K562 treated with DMSO at 1 percent for 48 hours (cell line): ENCODE results near the gene SCFD1. TPM values are rescaled to one million over a fixed set of nuclear protein-coding genes. Genes with fewer than 3 reads are reported as not detected.

ENCODE experiments used
- total RNA-seq: library from RNA; unstranded; fragments of 300-600 nt; gene quantifications from 2 replicates; pipeline ENCODE4 v1.2.3, GENCODE V29; 2022; ENCODE audit warnings: low replicate concordance; ENCODE audit errors: extremely low read depth

Gene SCFD1, protein sequence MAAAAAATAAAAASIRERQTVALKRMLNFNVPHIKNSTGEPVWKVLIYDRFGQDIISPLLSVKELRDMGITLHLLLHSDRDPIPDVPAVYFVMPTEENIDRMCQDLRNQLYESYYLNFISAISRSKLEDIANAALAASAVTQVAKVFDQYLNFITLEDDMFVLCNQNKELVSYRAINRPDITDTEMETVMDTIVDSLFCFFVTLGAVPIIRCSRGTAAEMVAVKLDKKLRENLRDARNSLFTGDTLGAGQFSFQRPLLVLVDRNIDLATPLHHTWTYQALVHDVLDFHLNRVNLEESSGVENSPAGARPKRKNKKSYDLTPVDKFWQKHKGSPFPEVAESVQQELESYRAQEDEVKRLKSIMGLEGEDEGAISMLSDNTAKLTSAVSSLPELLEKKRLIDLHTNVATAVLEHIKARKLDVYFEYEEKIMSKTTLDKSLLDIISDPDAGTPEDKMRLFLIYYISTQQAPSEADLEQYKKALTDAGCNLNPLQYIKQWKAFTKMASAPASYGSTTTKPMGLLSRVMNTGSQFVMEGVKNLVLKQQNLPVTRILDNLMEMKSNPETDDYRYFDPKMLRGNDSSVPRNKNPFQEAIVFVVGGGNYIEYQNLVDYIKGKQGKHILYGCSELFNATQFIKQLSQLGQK
- not detected in 2 replicates for total RNA-seq

DNA sequence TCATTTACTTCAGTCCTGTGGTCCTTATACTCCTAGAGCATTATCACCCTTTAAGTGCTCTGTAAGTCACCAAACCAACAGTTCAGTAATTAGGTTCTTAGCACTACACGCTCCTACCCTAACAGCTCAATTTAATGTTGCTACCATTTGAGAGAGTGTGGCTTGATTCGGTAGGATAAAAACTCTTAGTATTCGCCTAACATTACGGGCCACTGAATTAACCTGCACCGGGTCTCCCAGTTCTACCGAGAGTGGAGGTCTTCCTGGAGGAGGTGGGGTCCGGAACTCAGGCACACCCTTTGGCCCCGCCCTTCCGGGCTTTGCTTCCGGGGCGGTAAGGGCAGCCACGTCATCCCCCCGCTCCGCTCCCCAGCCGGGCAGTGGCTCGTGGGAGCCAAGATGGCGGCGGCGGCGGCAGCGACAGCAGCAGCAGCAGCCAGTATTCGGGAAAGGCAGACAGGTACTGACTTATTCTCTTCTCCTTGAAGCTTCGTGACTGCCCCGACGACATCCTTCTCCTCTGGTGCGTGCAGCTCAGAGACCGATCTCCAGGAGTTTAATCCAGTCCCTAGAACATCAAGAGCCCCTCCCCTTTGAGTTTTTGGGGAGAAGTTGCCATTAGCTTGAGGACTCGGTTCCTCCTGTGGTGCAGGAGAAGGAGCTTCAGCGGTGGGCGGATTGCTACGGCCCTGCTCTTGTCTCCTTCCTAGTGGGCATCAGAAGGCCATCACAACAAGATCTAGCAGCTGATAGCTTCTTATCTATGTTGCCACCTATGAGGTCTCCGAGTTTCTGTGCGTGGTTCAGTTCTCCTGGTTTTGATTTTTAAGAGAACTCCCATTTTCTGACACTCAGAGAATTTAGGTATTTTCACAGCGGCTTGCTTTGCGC lies at the start of gene SCFD1:
Gene SCFD1 (plus strand): TSS at position 380 of the 891 bp plus-strand sequence. CDS start 20 bp downstream, at position 400.

Other genes starting within 250 kb of the SCFD1 start
- gene G2E3, start 63.2 kb upstream of the SCFD1 start, total RNA-seq = not detected in 2 replicates